ENCODE data around the gene THAP12.

DNA sequence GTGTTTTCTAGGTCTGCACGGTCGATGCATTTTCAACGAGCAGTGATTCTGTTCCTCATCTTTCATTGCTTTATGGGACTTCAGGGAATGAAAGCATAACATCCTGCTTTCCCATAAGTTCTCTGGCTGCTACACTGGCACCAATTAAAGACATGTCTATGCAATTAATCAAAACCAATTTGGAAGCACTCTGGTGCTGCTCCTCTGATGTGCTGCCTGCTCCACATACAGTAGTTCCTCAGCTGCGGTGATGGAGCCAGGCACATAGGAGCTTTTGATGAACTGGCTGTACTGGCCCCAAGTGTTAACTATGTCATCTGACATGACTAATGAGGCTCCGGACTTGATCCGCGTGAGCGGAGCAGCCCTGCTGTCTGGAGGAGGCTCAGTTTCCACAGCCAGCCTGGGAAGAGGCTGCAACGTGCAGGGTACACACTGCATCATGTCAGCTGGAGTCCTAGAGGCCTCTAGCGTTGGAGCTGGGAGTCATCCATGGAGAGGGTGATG lies 30.0 kb upstream of the THAP12 start:
- TF ChIP-seq POLR2A (IDR thresholded peaks at IDR 0.05; ENCODE audit: low read depth, low read length) (no peak), SPI1 (IDR thresholded peaks at IDR 0.05; ENCODE audit: low read depth, low read length) (no peak)

Measured in GM12891 (cell line).